Gastroesophageal sphincter (tissue), 2 donors: ENCODE results near the gene BHLHE40.

Experiments
- POLR2A ChIP-seq, 2 donors: fragments of 450-650 bp; IDR thresholded peaks; one replicate each; pipeline ENCODE4 v1.6.1; 2017; ENCODE audit warnings: antibody characterized with exemption in 2 of 2, mild to moderate bottlenecking in 2 of 2, moderate library complexity in 1 of 2
- POLR2AphosphoS5 ChIP-seq: sonication (generic); formaldehyde crosslinking; IDR thresholded peaks from one replicate; pipeline ENCODE4 v1.6.1; 2017; ENCODE audit warnings: antibody characterized with exemption

GRCh38 chr3:4993276-4994143 lies 14.3 kb downstream of the BHLHE40 start:
- TF ChIP-seq POLR2A (IDR thresholded peaks at IDR 0.05) = no peak
- no peak for TF ChIP-seq POLR2AphosphoS5
